Activated T-helper 17 cell treated with anti-CD3 and anti-CD28 coated beads, Interleukin-2, amount 50 U/mL, for 72 hours (primary cell): ENCODE data around the gene AFF1. TPM values are rescaled to one million over a fixed set of nuclear protein-coding genes. Genes with fewer than 3 reads are reported as not detected.
"Not testable (repeated sequence)": the region's sequence is repeated elsewhere in the genome, so short reads cannot be mapped to it uniquely, and the experiment has no call there.

Source experiments
- ATAC-seq: fragments of 150-1000 bp; cut with Tn5 transposase; replicated peaks from 2 replicates; pipeline ENCODE4 v1.10.0; 2021; ENCODE audit warnings: mild to moderate bottlenecking, moderate library complexity
- H3K27ac Mint-ChIP-seq: one replicate; pipeline ENCODE4 v1.8.0; 2022; ENCODE audit warnings: mixed read lengths
- H3K27me3 Mint-ChIP-seq: one replicate; pipeline ENCODE4 v1.8.0; 2022; ENCODE audit warnings: mixed read lengths
- H3K36me3 Mint-ChIP-seq: one replicate; pipeline ENCODE4 v1.8.0; 2022; ENCODE audit warnings: low read depth, mild to moderate bottlenecking, mixed read lengths
- H3K4me1 Mint-ChIP-seq: one replicate; pipeline ENCODE4 v1.8.0; 2022; ENCODE audit warnings: mixed read lengths
- H3K4me3 Mint-ChIP-seq: one replicate; pipeline ENCODE4 v1.8.0; 2022; ENCODE audit warnings: mild to moderate bottlenecking, mixed read lengths
- H3K9me3 Mint-ChIP-seq: one replicate; pipeline ENCODE4 v1.8.0; 2022; ENCODE audit warnings: mixed read lengths
- total RNA-seq, 2 donors: library from RNA; stranded (reverse); gene quantifications; one replicate each; pipeline ENCODE4 v1.2.3, GENCODE V29; 2022

Gene AFF1
- total RNA-seq, 2 donors from 2014 or later: 64.2 to 80.5 TPM

GRCh38 chr4:86999136-86999643 lies 64.4 kb downstream of the AFF1 start:
- Mint-ChIP-seq H3K4me3 (peak overlapping the region; percentile 0), H3K4me1 (peaks cover 25% of the 10 kb centered on the region), H3K27me3 (no peaks in the 10 kb centered on the region), H3K27ac (peak overlapping the region; percentile 0), H3K36me3 (no peaks in the 10 kb centered on the region), H3K9me3 (no peaks in the 10 kb centered on the region)
- no peak for ATAC-seq

GRCh38 chr4:87002682-87003043 lies 67.9 kb downstream of the AFF1 start:
- H3K27ac Mint-ChIP-seq: no peak overlapping the region
- no peaks in the 10 kb centered on the region for H3K9me3 Mint-ChIP-seq
- H3K4me3 Mint-ChIP-seq: no peak overlapping the region
- ATAC-seq: no peak
- peaks cover 19% of the 10 kb centered on the region for H3K36me3 Mint-ChIP-seq
- H3K4me1 Mint-ChIP-seq: peaks cover 41% of the 10 kb centered on the region
- no peaks in the 10 kb centered on the region for H3K27me3 Mint-ChIP-seq

DNA sequence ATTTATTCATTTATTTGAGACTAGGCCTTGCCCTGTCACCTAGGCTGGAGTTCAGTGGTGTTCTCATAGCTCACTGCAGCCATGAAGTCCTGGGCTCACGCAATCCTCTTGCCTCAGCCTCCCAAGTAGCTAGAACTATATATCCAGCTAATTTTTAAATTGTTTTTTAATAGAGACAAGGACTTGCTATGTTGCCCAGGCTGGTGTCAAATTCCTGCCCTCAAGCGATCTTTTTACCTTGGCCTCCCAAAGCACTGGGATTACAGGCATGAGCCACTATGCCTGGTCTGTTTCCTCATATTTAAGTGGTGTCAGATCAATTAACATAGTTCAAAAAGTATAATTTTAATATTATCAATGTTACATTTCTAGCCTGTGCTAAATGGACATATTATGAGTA lies 68.5 kb downstream of the AFF1 start:
- Mint-ChIP-seq H3K27me3 (no peaks in the 10 kb centered on the region), H3K4me3 (no peak overlapping the region), H3K9me3 (no peaks in the 10 kb centered on the region), H3K36me3 (peaks cover 24% of the 10 kb centered on the region), H3K27ac (peak overlapping the region; percentile 10), H3K4me1 (peaks cover 41% of the 10 kb centered on the region)
- ATAC-seq: no peak

DNA sequence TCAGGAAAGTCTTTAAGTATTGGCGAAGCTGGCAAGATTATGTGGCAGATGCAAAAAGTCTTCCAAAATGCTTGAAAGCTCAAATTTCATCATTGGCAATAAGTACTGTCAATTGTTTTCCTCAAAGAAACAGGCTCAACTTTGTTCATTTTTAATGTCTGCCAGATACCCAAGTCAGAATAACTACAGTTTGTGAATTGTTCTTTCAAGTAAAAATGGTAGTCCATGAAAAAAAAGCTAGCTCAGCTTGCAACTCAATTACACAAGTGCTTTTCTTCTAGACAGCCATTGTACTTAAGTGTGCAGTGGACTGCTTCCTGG lies 70.5 kb downstream of the AFF1 start:
- ATAC-seq: no peak
- Mint-ChIP-seq H3K36me3 (peaks cover 24% of the 10 kb centered on the region), H3K4me3 (peak overlapping the region; percentile 95), H3K4me1 (peaks cover 34% of the 10 kb centered on the region), H3K9me3 (no peaks in the 10 kb centered on the region), H3K27me3 (no peaks in the 10 kb centered on the region), H3K27ac (peak overlapping the region; percentile 99)

DNA sequence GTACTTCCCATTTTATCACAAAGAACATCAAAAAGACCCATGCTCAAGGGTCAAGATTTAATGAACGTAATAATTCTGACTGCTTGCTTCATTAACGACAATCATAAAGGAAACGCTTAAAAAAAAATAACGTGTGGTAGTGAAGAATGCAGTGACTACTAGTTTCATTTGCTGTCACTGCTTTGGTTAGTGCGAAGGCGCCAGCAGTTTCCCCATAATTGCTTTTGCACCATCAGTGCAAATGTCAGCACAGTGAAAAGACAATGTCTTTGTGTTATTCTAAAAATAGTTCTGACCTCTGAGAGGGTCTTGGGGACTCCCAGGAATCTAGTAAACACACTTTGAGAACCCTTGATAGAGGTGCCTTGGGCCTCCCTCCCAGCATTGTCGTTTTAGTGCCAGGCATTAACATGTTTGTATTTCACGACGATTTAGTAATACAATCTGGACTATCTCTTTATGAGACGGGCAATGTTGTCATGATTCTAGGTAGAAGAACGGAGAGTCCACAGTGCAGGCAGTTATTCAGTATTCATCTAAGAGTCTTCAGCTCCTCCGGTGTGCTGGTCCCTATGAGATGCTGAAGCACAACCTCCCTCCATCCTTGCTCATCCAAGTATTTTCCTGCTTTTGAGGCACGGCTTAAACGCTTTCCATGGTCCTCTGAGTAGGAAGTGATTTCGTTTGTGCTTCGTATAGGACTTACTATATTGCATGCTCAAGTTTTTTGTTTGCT lies 71.0 kb downstream of the AFF1 start:
- no peaks in the 10 kb centered on the region for H3K9me3 Mint-ChIP-seq
- peak; percentile 46 for ATAC-seq
- H3K4me1 Mint-ChIP-seq: peaks cover 29% of the 10 kb centered on the region
- H3K4me3 Mint-ChIP-seq: peak overlapping the region; percentile 95
- H3K27ac Mint-ChIP-seq: peak overlapping the region; percentile 99
- H3K36me3 Mint-ChIP-seq: peaks cover 24% of the 10 kb centered on the region
- no peaks in the 10 kb centered on the region for H3K27me3 Mint-ChIP-seq

- no peaks in the 10 kb centered on the region for H3K9me3 Mint-ChIP-seq
- peak overlapping the region; percentile 95 for H3K4me3 Mint-ChIP-seq
- ATAC-seq: peak; percentile 63
- H3K27ac Mint-ChIP-seq: peak overlapping the region; percentile 99
- H3K36me3 Mint-ChIP-seq: peaks cover 24% of the 10 kb centered on the region
- H3K4me1 Mint-ChIP-seq: peaks cover 33% of the 10 kb centered on the region
- H3K27me3 Mint-ChIP-seq: no peaks in the 10 kb centered on the region
Measured at GRCh38 chr4:87006426-87006675, 71.5 kb downstream of the AFF1 start.

GRCh38 chr4:87006676-87007527 lies 72.1 kb downstream of the AFF1 start:
- peak overlapping the region; percentile 95 for H3K4me3 Mint-ChIP-seq
- no peaks in the 10 kb centered on the region for H3K9me3 Mint-ChIP-seq
- no peaks in the 10 kb centered on the region for H3K27me3 Mint-ChIP-seq
- peaks cover 24% of the 10 kb centered on the region for H3K36me3 Mint-ChIP-seq
- H3K4me1 Mint-ChIP-seq: peaks cover 34% of the 10 kb centered on the region
- peak overlapping the region; percentile 99 for H3K27ac Mint-ChIP-seq
- ATAC-seq: peak; percentile 77

GRCh38 chr4:87007528-87008446 lies 73.0 kb downstream of the AFF1 start:
- H3K27me3 Mint-ChIP-seq: no peaks in the 10 kb centered on the region
- no peaks in the 10 kb centered on the region for H3K9me3 Mint-ChIP-seq
- H3K36me3 Mint-ChIP-seq: peaks cover 24% of the 10 kb centered on the region
- ATAC-seq: no peak
- H3K27ac Mint-ChIP-seq: peak overlapping the region; percentile 99
- H3K4me1 Mint-ChIP-seq: peaks cover 34% of the 10 kb centered on the region
- peak overlapping the region; percentile 95 for H3K4me3 Mint-ChIP-seq

DNA sequence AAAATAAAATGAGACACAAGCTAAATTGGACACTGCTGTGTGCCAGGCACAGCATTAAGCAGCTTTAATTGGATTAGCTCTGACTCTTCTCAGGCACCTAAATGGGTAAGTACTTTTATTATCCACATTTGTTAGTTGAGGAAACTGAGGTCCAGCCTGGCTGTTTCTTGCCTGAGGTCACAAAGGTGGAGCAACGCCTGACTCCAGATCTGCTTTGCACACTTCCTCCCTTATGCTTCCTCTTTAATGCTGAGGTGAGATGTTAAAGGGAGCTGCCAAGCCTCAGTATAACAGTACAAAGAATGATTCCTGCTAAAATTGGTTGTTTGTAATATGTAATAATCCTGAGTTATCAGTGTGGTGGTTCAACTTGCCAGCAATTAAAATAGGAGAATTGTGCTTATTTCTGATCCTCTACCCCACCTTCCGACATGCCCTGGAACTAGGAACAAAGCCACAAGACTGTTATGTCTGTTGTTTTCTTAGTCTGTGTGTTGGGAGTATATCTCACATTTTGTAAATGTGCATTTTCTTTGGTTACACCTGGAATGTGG lies 74.4 kb downstream of the AFF1 start:
- no peak for ATAC-seq
- no peaks in the 10 kb centered on the region for H3K27me3 Mint-ChIP-seq
- peaks cover 24% of the 10 kb centered on the region for H3K36me3 Mint-ChIP-seq
- H3K9me3 Mint-ChIP-seq: no peaks in the 10 kb centered on the region
- peaks cover 39% of the 10 kb centered on the region for H3K4me1 Mint-ChIP-seq
- peak overlapping the region; percentile 95 for H3K4me3 Mint-ChIP-seq
- peak overlapping the region; percentile 48 for H3K27ac Mint-ChIP-seq

GRCh38 chr4:87010192-87010591 lies 75.4 kb downstream of the AFF1 start:
- H3K4me1 Mint-ChIP-seq: peaks cover 43% of the 10 kb centered on the region
- no peaks in the 10 kb centered on the region for H3K27me3 Mint-ChIP-seq
- H3K4me3 Mint-ChIP-seq: peak overlapping the region; percentile 95
- ATAC-seq: no peak
- H3K9me3 Mint-ChIP-seq: no peaks in the 10 kb centered on the region
- H3K36me3 Mint-ChIP-seq: peaks cover 24% of the 10 kb centered on the region
- H3K27ac Mint-ChIP-seq: no peak overlapping the region

DNA sequence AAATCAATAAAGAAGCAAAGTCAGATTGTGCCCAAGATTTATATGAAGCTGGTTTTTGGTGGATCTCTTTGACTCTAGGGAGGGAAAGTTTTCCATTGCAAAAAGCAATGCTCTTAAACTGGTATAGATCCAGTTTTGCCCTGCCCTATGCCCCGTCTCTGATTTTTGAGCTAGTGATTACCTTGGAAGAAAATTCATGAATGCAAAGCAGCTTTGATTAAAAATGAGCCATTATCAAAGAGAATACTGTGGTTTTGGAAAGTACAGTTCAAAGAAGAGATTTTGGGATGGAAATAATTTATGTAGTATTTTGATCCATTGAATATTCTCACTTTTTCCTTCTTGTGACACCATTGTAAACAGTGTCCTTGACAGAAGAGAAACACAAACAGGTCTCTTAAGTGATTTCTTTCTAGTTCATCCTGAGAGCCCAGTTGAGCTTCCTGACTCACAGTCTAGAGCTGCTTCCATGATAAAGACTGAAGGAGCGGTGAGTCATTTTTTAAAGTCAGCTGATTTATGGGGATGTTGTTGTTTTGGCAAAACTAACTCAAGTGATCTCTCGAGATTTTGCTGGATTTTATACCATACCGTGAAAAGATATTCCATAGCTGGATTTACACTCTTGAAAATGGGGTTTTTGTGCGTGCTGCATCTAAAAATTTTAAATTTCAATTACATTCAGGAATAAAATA lies 76.7 kb downstream of the AFF1 start:
- peak; percentile 9 for ATAC-seq
- H3K4me3 Mint-ChIP-seq: peak overlapping the region; percentile 45
- H3K27me3 Mint-ChIP-seq: no peaks in the 10 kb centered on the region
- no peaks in the 10 kb centered on the region for H3K9me3 Mint-ChIP-seq
- H3K36me3 Mint-ChIP-seq: peaks cover 15% of the 10 kb centered on the region
- H3K4me1 Mint-ChIP-seq: peaks cover 43% of the 10 kb centered on the region
- H3K27ac Mint-ChIP-seq: peak overlapping the region; percentile 67

GRCh38 chr4:87012265-87012953 lies 77.6 kb downstream of the AFF1 start:
- H3K4me1 Mint-ChIP-seq: peaks cover 46% of the 10 kb centered on the region
- no peaks in the 10 kb centered on the region for H3K9me3 Mint-ChIP-seq
- no peak for ATAC-seq
- no peak overlapping the region for H3K27ac Mint-ChIP-seq
- peaks cover 7% of the 10 kb centered on the region for H3K36me3 Mint-ChIP-seq
- no peaks in the 10 kb centered on the region for H3K27me3 Mint-ChIP-seq
- H3K4me3 Mint-ChIP-seq: peak overlapping the region; percentile 30

- H3K4me3 Mint-ChIP-seq: peak overlapping the region; percentile 56
- H3K36me3 Mint-ChIP-seq, H3K9me3 Mint-ChIP-seq, H3K27me3 Mint-ChIP-seq, ATAC-seq: not testable (repeated sequence)
- peak overlapping the region; percentile 75 for H3K27ac Mint-ChIP-seq
- peaks cover 47% of the 10 kb centered on the region for H3K4me1 Mint-ChIP-seq
Measured at GRCh38 chr4:87012954-87013308, 78.1 kb downstream of the AFF1 start.
